ENCODE results near the gene DAAM2.

DAAM2 gene

DNA sequence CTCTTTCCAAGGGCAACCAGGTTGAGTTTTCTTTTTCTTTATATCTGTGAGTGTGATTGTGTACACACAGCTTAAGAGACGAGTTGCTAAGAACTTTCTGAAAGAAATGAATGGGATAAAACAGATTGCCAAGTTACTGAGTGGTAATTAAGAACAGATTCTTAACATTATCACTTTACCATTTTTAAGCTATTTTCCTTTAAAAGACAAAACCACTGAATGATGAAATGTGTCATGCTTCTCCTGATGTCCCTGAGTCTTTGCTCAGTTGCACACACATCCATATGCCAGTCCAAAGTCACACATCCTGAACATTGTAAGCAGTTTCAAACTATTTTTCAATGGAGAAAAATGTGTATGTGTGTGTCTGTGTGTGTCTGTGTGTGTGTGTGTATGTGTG, 5.5 kb upstream of the DAAM2 start:
- no peak for TF ChIP-seq Cebpa-rat (IDR thresholded peaks at IDR 0.05)
- no peaks in the 10 kb centered on the region for H3K36me3 ChIP-seq
- H4K20me1 ChIP-seq = no peaks in the 10 kb centered on the region

DNA sequence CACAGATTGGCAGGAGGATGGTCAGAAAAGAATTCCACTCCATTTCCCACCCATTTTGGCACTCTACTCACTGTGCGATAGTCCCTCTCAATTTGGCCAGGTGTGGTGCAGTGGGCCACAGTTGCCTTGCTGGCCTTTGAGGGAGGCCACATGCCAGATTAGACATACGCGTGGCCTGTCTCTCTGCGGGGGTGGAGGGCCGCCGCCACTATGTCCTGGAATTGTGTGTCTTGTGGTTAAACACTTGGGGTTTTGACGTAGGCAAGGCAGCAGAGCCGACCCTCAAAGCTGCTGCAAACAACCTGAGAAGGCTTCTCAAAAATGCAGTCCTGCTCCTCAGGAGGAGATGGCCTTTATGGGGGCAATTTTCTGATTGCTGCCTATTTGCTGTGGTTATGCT, 4.9 kb upstream of the DAAM2 start:
- peaks cover 6% of the 10 kb centered on the region for H3K9me3 ChIP-seq
- H3K27me3 ChIP-seq = peaks cover 21% of the 10 kb centered on the region
- no peaks in the 10 kb centered on the region for H3K36me3 ChIP-seq
- no peak overlapping the region for H3K4me3 ChIP-seq
- H3K4me1 ChIP-seq = peaks cover 4% of the 10 kb centered on the region; the same call in 1 of the 2 replicates
- TF ChIP-seq Cebpa-rat (IDR thresholded peaks at IDR 0.05) = no peak
- H3K4me2 ChIP-seq = no peak overlapping the region
- H4K20me1 ChIP-seq = peaks cover 6% of the 10 kb centered on the region; the same call in 1 of the 2 replicates
- H3K9ac ChIP-seq = no peak overlapping the region
- no peak overlapping the region for H3K27ac ChIP-seq

More for the DNA sequence above, 5.5 kb upstream of the DAAM2 start:
- no peak overlapping the region for H3K9ac ChIP-seq
- peaks cover 14% of the 10 kb centered on the region for H3K27me3 ChIP-seq
- no peaks in the 10 kb centered on the region for H3K4me1 ChIP-seq
- H3K27ac ChIP-seq = no peak overlapping the region
- no peak overlapping the region for H3K4me3 ChIP-seq
- H3K4me2 ChIP-seq = no peak overlapping the region
- H3K9me3 ChIP-seq = no peaks in the 10 kb centered on the region; the same call in 1 of the 2 replicates

DNA sequence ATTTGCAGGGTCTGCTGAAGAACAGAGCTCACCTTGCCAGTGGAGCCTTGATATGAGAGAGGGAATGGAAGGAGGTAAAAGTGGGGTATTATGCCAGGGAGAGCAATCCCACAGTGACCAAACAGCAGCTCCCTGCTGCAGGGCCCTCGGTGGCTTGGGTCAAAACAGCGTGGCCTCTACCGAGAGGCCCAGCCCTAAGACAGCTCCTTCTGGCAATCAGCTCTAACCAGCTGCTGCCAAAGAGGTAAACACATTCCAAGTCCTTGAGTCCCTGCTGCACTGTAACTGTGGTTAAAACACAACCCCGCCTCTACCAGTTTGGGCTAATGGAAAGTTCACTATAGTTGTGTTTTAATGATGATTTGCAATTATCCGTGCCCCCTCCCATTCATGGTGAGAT, 1.4 kb upstream of the DAAM2 start:
- no peak overlapping the region for H3K4me3 ChIP-seq
- no peaks in the 10 kb centered on the region for H3K36me3 ChIP-seq
- H3K4me2 ChIP-seq = no peak overlapping the region
- TF ChIP-seq Cebpa-rat (IDR thresholded peaks at IDR 0.05) = no peak
- peaks cover 8% of the 10 kb centered on the region for H3K9me3 ChIP-seq
- H3K27me3 ChIP-seq = peaks cover 50% of the 10 kb centered on the region
- H3K9ac ChIP-seq = no peak overlapping the region
- no peak overlapping the region for H3K27ac ChIP-seq
- H3K4me1 ChIP-seq = peaks cover 16% of the 10 kb centered on the region
- H4K20me1 ChIP-seq = peaks cover 12% of the 10 kb centered on the region; the same call in 1 of the 2 replicates

DNA sequence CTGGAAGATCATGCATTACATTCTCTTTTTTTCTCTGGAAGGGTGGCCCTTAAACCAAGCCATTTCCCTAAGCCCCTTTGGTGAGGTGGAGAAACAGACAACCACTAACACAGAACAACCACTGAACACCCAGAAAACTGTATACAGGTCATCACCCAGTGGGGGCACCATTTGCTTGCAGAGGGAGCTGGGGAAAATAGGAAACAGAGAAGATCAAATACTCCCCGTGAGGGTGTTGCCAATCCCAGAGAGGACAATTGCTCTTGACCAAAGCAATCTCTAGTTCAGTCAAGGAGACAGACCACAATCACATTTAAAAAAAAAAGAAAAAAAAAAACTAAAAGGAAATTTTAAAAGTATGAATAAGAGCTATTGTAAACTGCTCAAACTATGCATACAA, 865 bp upstream of the DAAM2 start:
- Histone ChIP-seq H3K4me3 (no peak overlapping the region), H3K27me3 (peaks cover 50% of the 10 kb centered on the region), H3K9ac (no peak overlapping the region), H4K20me1 (peaks cover 12% of the 10 kb centered on the region; the same call in 1 of the 2 replicates), H3K36me3 (no peaks in the 10 kb centered on the region), H3K9me3 (peaks cover 8% of the 10 kb centered on the region), H3K4me1 (peaks cover 16% of the 10 kb centered on the region), H3K27ac (no peak overlapping the region), H3K4me2 (no peak overlapping the region)
- no peak for TF ChIP-seq Cebpa-rat (IDR thresholded peaks at IDR 0.05)

DNA sequence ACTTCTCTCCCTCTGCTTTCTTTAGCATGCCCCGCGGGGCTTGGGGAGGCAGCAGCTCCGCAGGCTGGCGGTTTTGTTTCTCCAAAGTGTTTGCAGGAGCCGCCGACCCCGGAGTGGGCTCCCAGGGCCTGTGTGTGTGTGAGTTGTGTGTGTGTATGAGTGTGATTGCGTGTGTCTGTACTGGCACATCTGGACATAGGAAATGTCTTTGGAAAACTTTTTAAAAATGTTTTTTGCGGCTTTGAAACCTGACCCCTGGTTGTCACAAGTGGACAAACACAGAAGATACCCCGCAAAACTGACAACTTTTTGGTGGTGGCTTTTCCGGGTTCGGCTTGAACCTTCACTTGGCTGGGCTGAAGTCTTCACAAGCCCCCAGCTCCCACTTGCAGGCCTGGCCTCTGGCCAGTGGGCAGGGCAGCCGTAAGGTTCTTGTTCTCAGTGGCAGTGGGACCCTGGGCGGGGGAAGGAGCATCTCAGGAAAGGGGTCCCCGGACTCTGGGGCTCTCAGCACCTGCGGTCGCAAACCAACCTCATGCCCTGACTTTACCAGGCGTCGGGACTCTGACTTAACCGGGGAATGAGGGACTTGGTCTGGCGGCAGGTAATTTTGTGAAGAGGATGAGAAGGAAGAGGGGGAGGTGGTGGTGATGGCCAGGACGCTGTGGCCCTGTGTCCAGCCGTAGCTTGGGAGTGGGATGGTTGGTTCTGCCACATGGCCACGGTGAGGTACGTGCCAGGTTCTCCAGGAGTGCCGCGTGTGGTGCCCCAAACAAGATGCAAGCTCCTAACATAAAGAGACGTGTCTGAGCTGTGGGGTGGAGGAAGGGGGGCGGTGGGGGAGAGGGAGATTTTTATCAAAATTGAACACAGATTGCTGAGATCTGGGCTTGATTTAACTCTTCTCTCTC, 619 bp downstream of the DAAM2 start:
- Histone ChIP-seq H4K20me1 (peaks cover 12% of the 10 kb centered on the region; the same call in 1 of the 2 replicates), H3K4me3 (peak overlapping the region; percentile 50), H3K4me1 (peaks cover 16% of the 10 kb centered on the region), H3K27ac (no peak overlapping the region), H3K27me3 (peaks cover 50% of the 10 kb centered on the region), H3K9me3 (peaks cover 8% of the 10 kb centered on the region), H3K9ac (no peak overlapping the region), H3K4me2 (peak overlapping the region; percentile 63), H3K36me3 (no peaks in the 10 kb centered on the region)
- TF ChIP-seq Cebpa-rat (IDR thresholded peaks at IDR 0.05) = no peak

DNA sequence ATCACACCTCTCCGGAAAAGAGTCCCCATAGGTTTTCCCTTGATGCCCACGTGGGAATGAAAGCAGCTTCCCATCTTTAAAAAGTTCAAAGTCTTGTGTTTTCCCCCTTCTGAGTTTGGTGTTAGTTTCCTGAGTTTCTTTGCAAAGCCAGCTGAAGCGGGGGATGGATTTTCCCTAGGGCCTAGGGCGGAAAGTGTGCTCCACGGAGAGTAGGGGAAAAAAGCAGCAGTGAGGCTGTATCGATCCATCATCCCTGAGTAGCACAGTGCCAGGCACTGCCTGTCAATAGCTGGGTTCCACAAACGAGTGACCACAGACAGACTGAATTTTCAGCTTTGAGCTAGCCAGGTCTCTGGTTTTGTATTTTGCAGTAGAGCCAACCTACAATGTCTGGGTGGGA, 1.3 kb downstream of the DAAM2 start:
- H3K4me1 ChIP-seq = peaks cover 16% of the 10 kb centered on the region
- no peak overlapping the region for H3K9ac ChIP-seq
- TF ChIP-seq Cebpa-rat (IDR thresholded peaks at IDR 0.05) = no peak
- H3K27me3 ChIP-seq = peaks cover 50% of the 10 kb centered on the region
- H3K36me3 ChIP-seq = no peaks in the 10 kb centered on the region
- H4K20me1 ChIP-seq = peaks cover 12% of the 10 kb centered on the region; the same call in 1 of the 2 replicates
- no peak overlapping the region for H3K4me2 ChIP-seq
- H3K9me3 ChIP-seq = peaks cover 8% of the 10 kb centered on the region
- no peak overlapping the region for H3K4me3 ChIP-seq
- H3K27ac ChIP-seq = no peak overlapping the region

DNA sequence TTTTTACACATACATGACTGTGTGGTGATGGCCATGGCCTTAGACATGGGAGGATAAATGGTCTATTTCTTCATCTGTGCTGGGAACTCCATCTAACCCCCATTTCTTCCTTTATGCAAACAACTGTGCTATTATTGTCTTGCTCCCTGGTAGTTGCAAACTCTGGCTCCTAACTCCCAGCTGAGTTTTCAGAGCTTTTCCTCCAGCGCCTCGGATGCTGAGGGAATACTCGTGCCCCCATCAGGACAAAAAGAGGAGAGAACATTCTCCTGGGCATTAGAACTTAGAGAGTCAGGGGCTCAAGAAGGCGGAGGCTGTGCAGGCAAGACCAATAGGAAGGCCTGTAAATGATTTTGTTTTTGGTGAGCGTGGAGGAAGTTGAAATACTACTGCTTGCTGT, 2.1 kb downstream of the DAAM2 start:
- H3K27ac ChIP-seq = no peak overlapping the region
- TF ChIP-seq Cebpa-rat (IDR thresholded peaks at IDR 0.05) = no peak
- peaks cover 12% of the 10 kb centered on the region; the same call in 1 of the 2 replicates for H4K20me1 ChIP-seq
- peaks cover 50% of the 10 kb centered on the region for H3K27me3 ChIP-seq
- no peak overlapping the region for H3K4me2 ChIP-seq
- H3K36me3 ChIP-seq = no peaks in the 10 kb centered on the region
- H3K4me3 ChIP-seq = no peak overlapping the region
- H3K9ac ChIP-seq = no peak overlapping the region
- H3K4me1 ChIP-seq = peaks cover 16% of the 10 kb centered on the region
- peaks cover 8% of the 10 kb centered on the region for H3K9me3 ChIP-seq

DNA sequence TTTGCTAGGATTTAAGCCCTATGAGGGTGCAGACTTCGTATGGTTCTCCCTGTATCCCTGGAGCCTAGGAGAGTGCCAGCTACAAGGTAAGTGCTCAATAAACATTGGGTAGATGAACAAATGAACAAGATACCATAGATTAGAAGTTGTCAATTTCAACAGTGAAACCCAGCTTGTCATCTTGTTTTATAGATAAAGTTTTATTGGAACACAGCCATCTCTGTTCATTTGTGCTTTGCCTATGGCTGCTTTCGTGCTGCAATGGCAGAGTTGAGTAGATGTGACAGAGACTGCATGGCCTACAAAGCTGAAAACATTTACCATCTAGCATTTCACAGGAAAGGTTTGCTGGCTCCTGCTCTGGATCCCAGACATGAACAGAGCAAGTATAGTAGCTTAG, 5.6 kb downstream of the DAAM2 start:
- peaks cover 25% of the 10 kb centered on the region for H3K27me3 ChIP-seq
- H3K27ac ChIP-seq = no peak overlapping the region
- H3K36me3 ChIP-seq = no peaks in the 10 kb centered on the region
- H4K20me1 ChIP-seq = 0 out of 2 replicates have a peak, but pooled peaks cover 2% of the 10 kb centered on the region
- no peak overlapping the region for H3K9ac ChIP-seq
- H3K4me1 ChIP-seq = peaks cover 7% of the 10 kb centered on the region; the same call in 1 of the 2 replicates
- TF ChIP-seq Cebpa-rat (IDR thresholded peaks at IDR 0.05) = no peak
- no peaks in the 10 kb centered on the region for H3K9me3 ChIP-seq
- H3K4me3 ChIP-seq = no peak overlapping the region
- no peak overlapping the region for H3K4me2 ChIP-seq

DNA sequence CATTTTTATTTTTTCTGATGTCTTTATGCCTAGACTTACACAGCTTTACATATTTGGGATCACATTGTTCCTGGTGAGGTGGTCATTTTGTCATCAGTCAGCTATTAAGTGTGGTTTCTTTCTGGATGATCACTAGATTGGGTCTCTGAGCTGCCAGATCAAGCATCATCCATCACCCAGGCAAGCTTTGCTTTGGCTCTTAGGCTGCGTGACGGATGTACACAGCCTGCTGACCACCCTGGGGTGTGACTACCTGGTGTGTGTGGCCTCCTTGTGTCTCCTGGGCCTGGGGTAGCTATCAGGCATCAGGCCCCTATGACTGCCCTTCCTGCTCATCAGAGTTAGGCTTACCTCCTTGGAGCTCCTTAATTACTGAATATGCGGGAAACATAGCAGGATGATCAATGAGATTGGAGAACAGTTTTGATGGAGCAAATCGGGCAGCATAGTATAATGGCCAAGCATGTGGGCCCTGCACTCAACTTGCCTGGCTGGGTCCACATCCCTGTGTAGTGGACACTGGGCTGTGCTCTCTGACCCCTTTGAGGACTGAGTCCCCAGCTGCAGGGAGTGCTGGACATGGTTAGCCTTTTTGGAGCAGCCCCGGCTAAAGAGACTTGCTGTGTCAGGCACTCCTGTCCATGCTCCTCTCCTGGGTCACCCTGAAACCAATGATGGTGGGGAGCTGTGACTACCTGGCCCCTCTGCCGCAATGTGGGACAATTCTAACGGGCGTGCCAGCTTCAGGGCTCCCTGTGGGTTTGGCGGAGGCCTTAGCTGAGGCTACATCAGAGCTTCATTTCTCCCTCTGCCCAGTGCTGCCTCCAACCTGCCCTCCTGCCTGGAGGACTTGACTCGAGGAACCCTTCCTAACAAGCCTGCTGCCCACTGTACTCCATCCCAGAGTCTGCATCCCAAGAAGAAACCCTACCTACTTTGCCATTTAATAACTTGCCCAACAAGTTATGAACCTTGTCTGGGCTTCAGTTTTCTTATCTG, 8.2 kb downstream of the DAAM2 start:
- Histone ChIP-seq H3K27ac (no peak overlapping the region), H4K20me1 (no peaks in the 10 kb centered on the region), H3K4me3 (no peak overlapping the region), H3K9ac (no peak overlapping the region), H3K4me2 (no peak overlapping the region), H3K27me3 (no peaks in the 10 kb centered on the region), H3K36me3 (no peaks in the 10 kb centered on the region), H3K4me1 (no peaks in the 10 kb centered on the region), H3K9me3 (no peaks in the 10 kb centered on the region)
- no peak for TF ChIP-seq Cebpa-rat (IDR thresholded peaks at IDR 0.05)
